Bronchial epithelial cell (primary cell): ENCODE data around the gene FUT1. TPM values are rescaled to one million over a fixed set of nuclear protein-coding genes. Genes with fewer than 3 reads are reported as not detected.
A peak's percentile ranks its signal among the peaks of the same experiment; 100 is the strongest.

ENCODE experiments used
- DNase-seq: peaks from one replicate; pipeline ENCODE4 v3.0.0-alpha.2; 2010; ENCODE audit warnings: low read depth
- FAIRE-seq: peaks from 2 replicates; lab custom pipeline; 2011; peaks lifted over from hg19 to GRCh38; lab: Jason Lieb, UNC
- H3K27me3 ChIP-seq: 2 replicates; pipeline ENCODE4 v1.5.1; 2011; ENCODE audit warnings: low read length; ENCODE audit not compliant: control insufficient read depth, insufficient read depth
- H3K36me3 ChIP-seq: 2 replicates; pipeline ENCODE4 v1.5.1; 2011; ENCODE audit warnings: low read length; ENCODE audit not compliant: control insufficient read depth, insufficient read depth
- H3K4me3 ChIP-seq: 2 replicates; pipeline ENCODE4 v1.5.1; 2011; ENCODE audit warnings: mild to moderate bottlenecking, low read depth, low read length, control low read depth
- CTCF ChIP-seq: IDR thresholded peaks from 2 replicates; pipeline ENCODE4 v1.5.1; 2011; ENCODE audit warnings: mild to moderate bottlenecking, moderate library complexity, low read length, control low read depth, inconsistent platforms; ENCODE audit not compliant: insufficient read depth, severe bottlenecking
- total RNA-seq: library from RNA; depleted of rRNA; stranded (reverse); fragments of >200 nt; gene quantifications from 2 replicates; pipeline ENCODE4 v1.2.1, GENCODE V29; 2014

Gene FUT1
- total RNA-seq, 1 donor from 2014 or later = 12.1 TPM

GRCh38 chr19:48739404-48740163 lies 12.9 kb downstream of the FUT1 start:
- no peak for TF ChIP-seq CTCF
- no peaks in the 10 kb centered on the region for H3K36me3 ChIP-seq
- peak overlapping the region; percentile 44 for H3K4me3 ChIP-seq
- FAIRE-seq = no peak
- DNase-seq = no peak
- no peaks in the 10 kb centered on the region for H3K27me3 ChIP-seq

- Histone ChIP-seq H3K36me3 (no peaks in the 10 kb centered on the region), H3K27me3 (no peaks in the 10 kb centered on the region), H3K4me3 (peak overlapping the region; percentile 44)
- FAIRE-seq (no peak), DNase-seq (peak; percentile 72)
- TF ChIP-seq CTCF = peak; percentile 35
Observed at GRCh38 chr19:48738557-48739403, 13.7 kb downstream of the FUT1 start.

GRCh38 chr19:48737360-48737998 lies 15.0 kb downstream of the FUT1 start:
- no peak for TF ChIP-seq CTCF
- Histone ChIP-seq H3K36me3 (no peaks in the 10 kb centered on the region), H3K4me3 (no peak overlapping the region), H3K27me3 (no peaks in the 10 kb centered on the region)
- no peak for FAIRE-seq
- no peak for DNase-seq

GRCh38 chr19:48735031-48735615 lies 17.3 kb downstream of the FUT1 start:
- Histone ChIP-seq H3K27me3 (no peaks in the 10 kb centered on the region), H3K36me3 (no peaks in the 10 kb centered on the region), H3K4me3 (peak overlapping the region; percentile 27)
- no peak for TF ChIP-seq CTCF
- FAIRE-seq = no peak
- peak; percentile 48 for DNase-seq

GRCh38 chr19:48734625-48735024 lies 17.8 kb downstream of the FUT1 start:
- DNase-seq = no peak
- no peak for TF ChIP-seq CTCF
- H3K36me3 ChIP-seq = no peaks in the 10 kb centered on the region
- FAIRE-seq = no peak
- H3K27me3 ChIP-seq = no peaks in the 10 kb centered on the region
- no peak overlapping the region for H3K4me3 ChIP-seq
